ENCODE data around the gene ITIH5. TPM values are rescaled to one million over a fixed set of nuclear protein-coding genes. Genes with fewer than 3 reads are reported as not detected.

The ITIH5 gene
- total and polyA plus RNA-seq, 9 of the 15 experiments (the other 6 are each of a cell fraction or from before 2014, with no cell fraction given), result 0.52 to 4.5 (median 2.6) TPM

GRCh38 chr10:7566891-7567290 is 99.9 kb downstream of the ITIH5 start:
- in situ Hi-C loops (cut with MboI) (no loop called here), intact Hi-C loops (cut with micrococcal nuclease) (no loop called here)
- 0% methylated on average over 5 of the region's 5 CpGs for WGBS (ENCODE audit: insufficient coverage, low coverage, missing lambda C conversion rate)
- no peaks in the 10 kb centered on the region for H3K9me1 ChIP-seq (ENCODE audit: control insufficient read depth, insufficient read depth, low read length)
- H3K79me2 ChIP-seq (ENCODE audit: control insufficient read depth, insufficient read depth, low read length), result no peaks in the 10 kb centered on the region
- no TSS peak for BruUV-seq (replicated peaks)
- no peak overlapping the region for H3K4me3 ChIP-seq
- no peak for FAIRE-seq
- no peaks in the 10 kb centered on the region for H3K4me1 ChIP-seq (replicated peaks in 1 of 2; ENCODE audit: control insufficient read depth in 2 of 2, insufficient read depth in 2 of 2, low read length in 2 of 2)
- no peaks in the 10 kb centered on the region for H3K36me3 ChIP-seq (ENCODE audit: control insufficient read depth, insufficient read depth, low read length)
- no peak overlapping the region for H2AFZ ChIP-seq (ENCODE audit: low read depth, low read length)
- H3K27me3 ChIP-seq (ENCODE audit: control insufficient read depth in 2 of 2, insufficient read depth in 2 of 2, low read length in 2 of 2), result peaks cover 11 to 31% of the 10 kb centered on the region in 2 experiments; a peak in 4 of 5 replicates
- H3K9ac ChIP-seq (ENCODE audit: insufficient read depth in 1 of 2, low read depth in 2 of 2, low read length in 2 of 2), result no peak overlapping the region
- TF ChIP-seq ESRRA (IDR thresholded peaks at IDR 0.05; ENCODE audit: borderline replicate concordance, low read depth) (peak; percentile 44; the same call in 1 of the 2 replicates), ESRRB (CRISPR knock-in tag; IDR thresholded peaks at IDR 0.05; ENCODE audit: borderline replicate concordance) (no peak)
- DNase-seq (ENCODE audit: extremely low read depth in 1 of 4, low spot score in 3 of 4), result no peak
- no peak overlapping the region for H3K4me2 ChIP-seq (ENCODE audit: insufficient read depth, low read length)
- no peaks in the 10 kb centered on the region for H3K9me3 ChIP-seq (replicated peaks; ENCODE audit: control insufficient read depth, insufficient read depth, low read depth, low read length)
- CTCF ChIA-PET (ENCODE audit: low intra/inter-chr PET ratio), result no interaction called here
- H3K27ac ChIP-seq (ENCODE audit: extremely low read depth, low read depth, low read length), result no peak overlapping the region
- no peak for ATAC-seq
- POLR2A ChIA-PET, result no interaction called here
- no peaks in the 10 kb centered on the region; the same call in 1 of the 2 replicates for H4K20me1 ChIP-seq (replicated peaks; ENCODE audit: control insufficient read depth, insufficient read depth, low read length)

DNA sequence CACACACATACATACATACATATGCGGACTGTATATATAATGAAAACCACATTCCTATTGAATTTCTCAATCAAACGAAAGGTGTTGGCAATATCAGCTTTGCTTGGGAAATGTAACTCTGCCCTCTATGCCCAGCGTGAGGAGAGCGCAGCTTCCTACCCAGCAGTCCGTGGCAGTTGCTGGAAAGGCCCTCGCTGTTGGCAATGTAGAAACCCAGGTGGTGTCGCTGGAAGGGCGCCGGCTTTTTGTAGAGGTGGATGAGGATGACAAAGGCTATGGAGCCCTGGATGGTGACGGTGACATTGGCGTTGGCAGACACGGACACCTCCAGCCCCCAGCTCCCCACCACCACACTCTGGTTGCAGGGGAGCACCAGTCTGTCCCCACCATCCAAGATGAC is 100.9 kb downstream of the ITIH5 start:
- in situ Hi-C loops (cut with MboI) (no loop called here), intact Hi-C loops (cut with micrococcal nuclease) (no loop called here)
- H3K4me3 ChIP-seq, result no peak overlapping the region
- no peak overlapping the region for H3K9ac ChIP-seq (ENCODE audit: insufficient read depth in 1 of 2, low read depth in 2 of 2, low read length in 2 of 2)
- BruUV-seq (replicated peaks), result no TSS peak
- DNase-seq (ENCODE audit: extremely low read depth in 1 of 4, low spot score in 3 of 4) (no peak), ATAC-seq (no peak), FAIRE-seq (no peak)
- ChIA-PET CTCF (ENCODE audit: low intra/inter-chr PET ratio) (no interaction called here), POLR2A (no interaction called here)
- no peak overlapping the region for H2AFZ ChIP-seq (ENCODE audit: low read depth, low read length)
- no peaks in the 10 kb centered on the region for H3K36me3 ChIP-seq (ENCODE audit: control insufficient read depth, insufficient read depth, low read length)
- H3K9me1 ChIP-seq (ENCODE audit: control insufficient read depth, insufficient read depth, low read length), result no peaks in the 10 kb centered on the region
- no peaks in the 10 kb centered on the region for H3K9me3 ChIP-seq (replicated peaks; ENCODE audit: control insufficient read depth, insufficient read depth, low read depth, low read length)
- H3K4me1 ChIP-seq (replicated peaks in 1 of 2; ENCODE audit: control insufficient read depth in 2 of 2, insufficient read depth in 2 of 2, low read length in 2 of 2), result no peaks in the 10 kb centered on the region
- no peak overlapping the region for H3K4me2 ChIP-seq (ENCODE audit: insufficient read depth, low read length)
- 6% methylated on average over 12 of the region's 12 CpGs for WGBS (ENCODE audit: insufficient coverage, low coverage, missing lambda C conversion rate)
- H3K27ac ChIP-seq (ENCODE audit: extremely low read depth, low read depth, low read length), result no peak overlapping the region
- no peaks in the 10 kb centered on the region for H3K79me2 ChIP-seq (ENCODE audit: control insufficient read depth, insufficient read depth, low read length)
- peaks cover 19 to 37% of the 10 kb centered on the region in 2 experiments; a peak in 4 of 5 replicates for H3K27me3 ChIP-seq (ENCODE audit: control insufficient read depth in 2 of 2, insufficient read depth in 2 of 2, low read length in 2 of 2)
- H4K20me1 ChIP-seq (replicated peaks; ENCODE audit: control insufficient read depth, insufficient read depth, low read length), result no peaks in the 10 kb centered on the region; the same call in 1 of the 2 replicates
- no peak for TF ChIP-seq RBM14 (IDR thresholded peaks at IDR 0.05; ENCODE audit: borderline replicate concordance, insufficient read depth, low read depth, low read length)
- TF ChIP-seq CAMTA2 (CRISPR knock-in tag; conservative IDR thresholded peaks at IDR 0.05), result no peak
- no peak for TF ChIP-seq TRIM28 (IDR thresholded peaks at IDR 0.05)
- TF ChIP-seq NCOA6 (IDR thresholded peaks at IDR 0.05), result no peak
- TF ChIP-seq, protein P1, sequence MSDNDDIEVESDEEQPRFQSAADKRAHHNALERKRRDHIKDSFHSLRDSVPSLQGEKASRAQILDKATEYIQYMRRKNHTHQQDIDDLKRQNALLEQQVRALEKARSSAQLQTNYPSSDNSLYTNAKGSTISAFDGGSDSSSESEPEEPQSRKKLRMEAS (CRISPR knock-in tag; IDR thresholded peaks at IDR 0.05), result no peak
- TF ChIP-seq TAF9B (IDR thresholded peaks at IDR 0.05; ENCODE audit: partially characterized antibody), result no peak
- no peak for TF ChIP-seq ZNF707 (CRISPR knock-in tag; conservative IDR thresholded peaks at IDR 0.05)
- TF ChIP-seq, protein P2, sequence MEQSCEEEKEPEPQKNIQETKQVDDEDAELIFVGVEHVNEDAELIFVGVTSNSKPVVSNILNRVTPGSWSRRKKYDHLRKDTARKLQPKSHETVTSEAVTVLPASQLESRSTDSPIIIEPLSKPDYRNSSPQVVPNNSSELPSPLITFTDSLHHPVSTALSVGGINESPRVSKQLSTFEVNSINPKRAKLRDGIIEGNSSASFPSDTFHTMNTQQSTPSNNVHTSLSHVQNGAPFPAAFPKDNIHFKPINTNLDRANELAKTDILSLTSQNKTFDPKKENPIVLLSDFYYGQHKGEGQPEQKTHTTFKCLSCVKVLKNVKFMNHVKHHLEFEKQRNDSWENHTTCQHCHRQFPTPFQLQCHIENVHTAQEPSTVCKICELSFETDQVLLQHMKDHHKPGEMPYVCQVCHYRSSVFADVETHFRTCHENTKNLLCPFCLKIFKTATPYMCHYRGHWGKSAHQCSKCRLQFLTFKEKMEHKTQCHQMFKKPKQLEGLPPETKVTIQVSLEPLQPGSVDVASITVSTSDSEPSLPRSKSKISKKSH (CRISPR knock-in tag; IDR thresholded peaks at IDR 0.05), result no peak
- no peak for TF ChIP-seq TCF7 (IDR thresholded peaks at IDR 0.05; ENCODE audit: borderline replicate concordance)
- TF ChIP-seq CBX3 (IDR thresholded peaks at IDR 0.05; ENCODE audit: borderline replicate concordance in 1 of 2, low read length in 2 of 2), result no peak
- TF ChIP-seq, protein P3, sequence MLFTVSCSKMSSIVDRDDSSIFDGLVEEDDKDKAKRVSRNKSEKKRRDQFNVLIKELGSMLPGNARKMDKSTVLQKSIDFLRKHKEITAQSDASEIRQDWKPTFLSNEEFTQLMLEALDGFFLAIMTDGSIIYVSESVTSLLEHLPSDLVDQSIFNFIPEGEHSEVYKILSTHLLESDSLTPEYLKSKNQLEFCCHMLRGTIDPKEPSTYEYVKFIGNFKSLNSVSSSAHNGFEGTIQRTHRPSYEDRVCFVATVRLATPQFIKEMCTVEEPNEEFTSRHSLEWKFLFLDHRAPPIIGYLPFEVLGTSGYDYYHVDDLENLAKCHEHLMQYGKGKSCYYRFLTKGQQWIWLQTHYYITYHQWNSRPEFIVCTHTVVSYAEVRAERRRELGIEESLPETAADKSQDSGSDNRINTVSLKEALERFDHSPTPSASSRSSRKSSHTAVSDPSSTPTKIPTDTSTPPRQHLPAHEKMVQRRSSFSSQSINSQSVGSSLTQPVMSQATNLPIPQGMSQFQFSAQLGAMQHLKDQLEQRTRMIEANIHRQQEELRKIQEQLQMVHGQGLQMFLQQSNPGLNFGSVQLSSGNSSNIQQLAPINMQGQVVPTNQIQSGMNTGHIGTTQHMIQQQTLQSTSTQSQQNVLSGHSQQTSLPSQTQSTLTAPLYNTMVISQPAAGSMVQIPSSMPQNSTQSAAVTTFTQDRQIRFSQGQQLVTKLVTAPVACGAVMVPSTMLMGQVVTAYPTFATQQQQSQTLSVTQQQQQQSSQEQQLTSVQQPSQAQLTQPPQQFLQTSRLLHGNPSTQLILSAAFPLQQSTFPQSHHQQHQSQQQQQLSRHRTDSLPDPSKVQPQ (CRISPR knock-in tag; IDR thresholded peaks at IDR 0.05; ENCODE audit: borderline replicate concordance), result no peak
